ENCODE results near the gene CNGB1. TPM values are rescaled to one million over a fixed set of nuclear protein-coding genes. Genes with fewer than 3 reads are reported as not detected.
"Not testable (repeated sequence)": the region's sequence is repeated elsewhere in the genome, so short reads cannot be mapped to it uniquely, and the experiment has no call there.

The CNGB1 gene
- polyA plus RNA-seq, 3 donors = 0.09 to 0.11 TPM; not detected in 1

GRCh38 chr16:57908409-57908987 is 62.4 kb downstream of the CNGB1 start:
- DNase-seq = no peak

- no peak for DNase-seq
Observed at GRCh38 chr16:57906382-57907316, 64.3 kb downstream of the CNGB1 start.

- DNase-seq = no peak
Observed at GRCh38 chr16:57904101-57904500, 66.8 kb downstream of the CNGB1 start.

GRCh38 chr16:57903656-57904055 is 67.3 kb downstream of the CNGB1 start:
- DNase-seq = no peak

- no peak for DNase-seq
Observed at GRCh38 chr16:57901480-57902069, 69.4 kb downstream of the CNGB1 start.

- no peak for DNase-seq
Observed at GRCh38 chr16:57900796-57901479, 70.0 kb downstream of the CNGB1 start.

- DNase-seq = peak; percentile 55
Observed at GRCh38 chr16:57899771-57900661, 70.9 kb downstream of the CNGB1 start.

GRCh38 chr16:57898961-57899360 is 72.0 kb downstream of the CNGB1 start:
- DNase-seq = no peak

GRCh38 chr16:57897996-57898395 is 72.9 kb downstream of the CNGB1 start:
- DNase-seq = no peak

- DNase-seq = no peak
Observed at GRCh38 chr16:57897053-57897784, 73.7 kb downstream of the CNGB1 start.

- not testable (repeated sequence) for DNase-seq
Observed at GRCh38 chr16:57895081-57895547, 75.8 kb downstream of the CNGB1 start.

- no peak for DNase-seq
Observed at GRCh38 chr16:57894390-57895080, 76.4 kb downstream of the CNGB1 start.

- DNase-seq = no peak
Observed at GRCh38 chr16:57893559-57894389, 77.2 kb downstream of the CNGB1 start.

- DNase-seq = no peak
Observed at GRCh38 chr16:57893217-57893558, 77.7 kb downstream of the CNGB1 start.

GRCh38 chr16:57892447-57893096 is 78.4 kb downstream of the CNGB1 start:
- DNase-seq = no peak

- DNase-seq = no peak
Observed at GRCh38 chr16:57892041-57892440, 78.9 kb downstream of the CNGB1 start.

GRCh38 chr16:57890752-57891111 is 80.2 kb downstream of the CNGB1 start:
- no peak for DNase-seq

GRCh38 chr16:57889960-57890751 is 80.8 kb downstream of the CNGB1 start:
- no peak for DNase-seq
